GM23248 (cell line): ENCODE measurements around the gene PPP1R9B.

Experiments used
- EZH2 ChIP-seq: fragments of 200-600 bp; sonication (generic); IDR thresholded peaks from 2 replicates; pipeline ENCODE4 v1.6.1; 2018; ENCODE audit warnings: antibody characterized with exemption, mild to moderate bottlenecking; ENCODE audit not compliant: insufficient read depth, poor library complexity, severe bottlenecking
- EZH2phosphoT487 ChIP-seq: fragments of 200-600 bp; sonication (generic); IDR thresholded peaks from 2 replicates; pipeline ENCODE4 v1.6.1; 2018; ENCODE audit warnings: antibody characterized with exemption, moderate library complexity, mild to moderate bottlenecking, low read depth; ENCODE audit not compliant: insufficient read depth

DNA sequence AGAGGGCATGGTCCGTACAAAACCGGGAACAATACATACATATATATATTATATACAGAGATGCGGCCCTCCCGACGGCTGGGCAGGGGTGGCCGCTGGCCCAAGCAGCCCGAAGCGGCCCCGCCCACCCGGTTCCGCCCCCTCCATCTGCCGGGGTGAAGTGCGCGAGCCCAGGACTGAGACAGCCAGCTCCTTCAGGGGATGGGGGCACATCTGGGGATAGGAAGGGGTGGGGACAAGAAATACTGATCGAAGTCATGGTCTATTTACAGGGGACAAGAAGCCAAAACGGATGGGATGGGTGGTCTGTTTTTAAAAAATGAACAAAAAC is 16.7 kb downstream of the PPP1R9B start:
- no peak for TF ChIP-seq EZH2
- no peak for TF ChIP-seq EZH2phosphoT487
